DMS114 treated with DMSO at 0.1 percent for 48 hours (cell line): ENCODE results near the gene DGKB.

ENCODE experiments used
- DNase-seq: peaks from one replicate; lab custom pipeline; 2025; ENCODE audit not compliant: unreplicated experiment; lab: John Stamatoyannopoulos, UW

The DGKB gene

GRCh38 chr7:14233076-14233867 lies 669.3 kb downstream of the DGKB start:
- no peak for DNase-seq

GRCh38 chr7:14229047-14229446 lies 673.5 kb downstream of the DGKB start:
- no peak for DNase-seq

GRCh38 chr7:14228341-14228740 lies 674.2 kb downstream of the DGKB start:
- DNase-seq = no peak

- DNase-seq = no peak
Observed at GRCh38 chr7:14226126-14226525, 676.4 kb downstream of the DGKB start.

- no peak for DNase-seq
Observed at GRCh38 chr7:14219125-14219524, 683.4 kb downstream of the DGKB start.

- no peak for DNase-seq
Observed at GRCh38 chr7:14218338-14218737, 684.2 kb downstream of the DGKB start.

- DNase-seq = no peak
Observed at GRCh38 chr7:14209896-14210484, 692.6 kb downstream of the DGKB start.

- no peak for DNase-seq
Observed at GRCh38 chr7:14207711-14208110, 694.8 kb downstream of the DGKB start.

GRCh38 chr7:14207138-14207537 lies 695.4 kb downstream of the DGKB start:
- DNase-seq = no peak

- DNase-seq = no peak
Observed at GRCh38 chr7:14206121-14206520, 696.4 kb downstream of the DGKB start.

- DNase-seq = no peak
Observed at GRCh38 chr7:14201353-14201752, 701.2 kb downstream of the DGKB start.

GRCh38 chr7:14199336-14199735 lies 703.2 kb downstream of the DGKB start:
- no peak for DNase-seq

GRCh38 chr7:14197280-14197679 lies 705.3 kb downstream of the DGKB start:
- no peak for DNase-seq

GRCh38 chr7:14196555-14196954 lies 706.0 kb downstream of the DGKB start:
- no peak for DNase-seq

- no peak for DNase-seq
Observed at GRCh38 chr7:14195871-14196270, 706.7 kb downstream of the DGKB start.

- no peak for DNase-seq
Observed at GRCh38 chr7:14195079-14195478, 707.5 kb downstream of the DGKB start.

- no peak for DNase-seq
Observed at GRCh38 chr7:14191686-14192098, 710.9 kb downstream of the DGKB start.

GRCh38 chr7:14184292-14184864 lies 718.2 kb downstream of the DGKB start:
- DNase-seq = no peak

- DNase-seq = no peak
Observed at GRCh38 chr7:14179781-14180180, 722.8 kb downstream of the DGKB start.

- no peak for DNase-seq
Observed at GRCh38 chr7:14177876-14178275, 724.7 kb downstream of the DGKB start.

- no peak for DNase-seq
Observed at GRCh38 chr7:14170872-14171271, 731.7 kb downstream of the DGKB start.

- no peak for DNase-seq
Observed at GRCh38 chr7:14158111-14158510, 744.4 kb downstream of the DGKB start.
